Right lobe of liver (tissue), 6 donors: Measurements from ENCODE around the gene LDLRAD3. TPM values are rescaled to one million over a fixed set of nuclear protein-coding genes. Genes with fewer than 3 reads are reported as not detected.
A peak's percentile ranks its signal among the peaks of the same experiment; 100 is the strongest.
"Not testable (repeated sequence)": the region's sequence is repeated elsewhere in the genome, so short reads cannot be mapped to it uniquely, and the experiment has no call there.

Experiments used
- ATAC-seq, 4 donors: fragments of 200-7000 bp; cut with Tn5 transposase; one replicate each; pipeline ENCODE4 v1.9.1; 2020; ENCODE audit warnings: mild to moderate bottlenecking in 4 of 4, moderate library complexity in 4 of 4
- DNase-seq, 3 donors: peaks; one replicate each; pipeline ENCODE4 v3.0.0-alpha.2; 2020
- H3K27ac ChIP-seq, 3 donors: fragments of 200-600 bp; one replicate each; pipeline ENCODE4 v1.8.0; 2022
- H3K27me3 ChIP-seq, 2 donors: fragments of 200-600 bp; one replicate each; pipeline ENCODE4 v1.8.0; 2022
- H3K36me3 ChIP-seq, 4 donors: fragments of 200-600 bp; sonication (generic) in 1 of 4; one replicate each; pipeline versions ENCODE4 v1.5.1 to v1.8.0; 2017 to 2022; ENCODE audit warnings: control low read depth in 1 of 4
- H3K4me1 ChIP-seq, 4 donors: fragments of 200-600 bp; sonication (generic) in 1 of 4; one replicate each; pipeline versions ENCODE4 v1.5.1 to v1.8.0; 2017 to 2022; ENCODE audit warnings: control low read depth in 1 of 4
- H3K4me3 ChIP-seq, 3 donors: fragments of 200-600 bp; one replicate each; pipeline ENCODE4 v1.8.0; 2022
- H3K9me3 ChIP-seq, 4 donors: fragments of 200-600 bp; sonication (generic) in 1 of 4; one replicate each; pipeline versions ENCODE4 v1.5.1 to v1.8.0; 2017 to 2022; ENCODE audit warnings: control low read depth in 1 of 4
- POLR2A ChIP-seq: fragments of 450-650 bp; IDR thresholded peaks from one replicate; pipeline ENCODE4 v1.6.1; 2017; ENCODE audit warnings: antibody characterized with exemption, mild to moderate bottlenecking
- WGBS: methylation state at CpG from one replicate; pipeline ENCODE4 v1.1.6; 2018; ENCODE audit warnings: low coverage, low lambda C conversion rate; ENCODE audit not compliant: insufficient coverage; ENCODE audit errors: missing lambda C conversion rate; 5-methylcytosine and 5-hydroxymethylcytosine counted together
- intact Hi-C, 2 donors: fragments of 100-400 bp; cut with DNase I; formaldehyde crosslinking; loops; one replicate each; pipeline versions ENCODE4 v1.11.2 to v1.14.1; 2022
- total RNA-seq, 6 experiments: library from RNA; depleted of rRNA in 2 of 6; stranded (reverse); fragments of >200 nt in 2 of 6; fragmentation: NEBNext Ultra II Directional in 3 of 6; extraction: Animal tissue kit (Norgen Biotek cat#: 25700) in 3 of 6; gene quantifications; one replicate each; pipeline versions ENCODE4 v1.1.0 to v1.2.4, GENCODE V29; 2016 to 2023
- TF ChIP-seq, protein P1 (sequence below), 4 donors: fragments of 200-600 bp in 3 of 4; fragments of 450-650 bp in 1 of 4; IDR thresholded peaks; one replicate each; pipeline versions ENCODE4 v1.5.1 to v1.8.0; 2016 to 2022; ENCODE audit warnings: antibody characterized with exemption in 4 of 4, mild to moderate bottlenecking in 2 of 4
- donor health status: DM: no; HTN: yes; CAD: no.
- donor health status: DM: no; HTN: no; CAD: no.
- donor health status: DM: no; HTN: no; CAD: no.
- donor health status: DM: no; HTN: yes; CAD: no.
- donor health status: DM: no; HTN: yes; CAD: no.

The LDLRAD3 gene
- total RNA-seq, 6 experiments from 2014 or later, result 0.62 to 3.3 (median 2.7) TPM

DNA sequence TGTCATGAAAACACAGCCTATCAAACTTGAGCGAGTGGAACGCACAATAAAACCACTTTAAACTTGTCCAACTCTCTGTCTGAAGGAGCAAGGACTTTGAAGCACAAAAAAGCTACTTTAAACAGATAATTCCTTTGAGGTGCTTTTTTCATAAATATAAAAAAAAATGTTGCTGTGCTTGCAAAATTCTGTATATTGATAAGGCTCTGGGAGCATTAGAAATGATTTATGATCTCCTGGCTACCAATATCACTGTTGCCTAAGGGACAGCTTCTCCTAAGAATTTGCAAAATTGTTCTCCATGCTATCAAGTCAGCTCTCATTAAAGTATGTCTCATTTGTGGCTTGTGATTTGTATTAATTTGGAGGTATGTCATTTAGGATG lies 37.6 kb upstream of the LDLRAD3 start:
- intact Hi-C loops, result no loop called here
- ATAC-seq, result no peak
- Histone ChIP-seq H3K27ac (no peak overlapping the region), H3K4me1 (no peaks in the 10 kb centered on the region), H3K4me3 (no peak overlapping the region), H3K36me3 (no peaks in the 10 kb centered on the region), H3K9me3 (peaks cover 0 to 7% (median 0%) of the 10 kb centered on the region in 4 donors), H3K27me3 (no peaks in the 10 kb centered on the region)
- no peak for TF ChIP-seq POLR2A
- TF ChIP-seq, protein P1, sequence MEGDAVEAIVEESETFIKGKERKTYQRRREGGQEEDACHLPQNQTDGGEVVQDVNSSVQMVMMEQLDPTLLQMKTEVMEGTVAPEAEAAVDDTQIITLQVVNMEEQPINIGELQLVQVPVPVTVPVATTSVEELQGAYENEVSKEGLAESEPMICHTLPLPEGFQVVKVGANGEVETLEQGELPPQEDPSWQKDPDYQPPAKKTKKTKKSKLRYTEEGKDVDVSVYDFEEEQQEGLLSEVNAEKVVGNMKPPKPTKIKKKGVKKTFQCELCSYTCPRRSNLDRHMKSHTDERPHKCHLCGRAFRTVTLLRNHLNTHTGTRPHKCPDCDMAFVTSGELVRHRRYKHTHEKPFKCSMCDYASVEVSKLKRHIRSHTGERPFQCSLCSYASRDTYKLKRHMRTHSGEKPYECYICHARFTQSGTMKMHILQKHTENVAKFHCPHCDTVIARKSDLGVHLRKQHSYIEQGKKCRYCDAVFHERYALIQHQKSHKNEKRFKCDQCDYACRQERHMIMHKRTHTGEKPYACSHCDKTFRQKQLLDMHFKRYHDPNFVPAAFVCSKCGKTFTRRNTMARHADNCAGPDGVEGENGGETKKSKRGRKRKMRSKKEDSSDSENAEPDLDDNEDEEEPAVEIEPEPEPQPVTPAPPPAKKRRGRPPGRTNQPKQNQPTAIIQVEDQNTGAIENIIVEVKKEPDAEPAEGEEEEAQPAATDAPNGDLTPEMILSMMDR (IDR thresholded peaks at IDR 0.05), result no peak
- 79% methylated on average over 2 of the region's 2 CpGs for WGBS
- no peak for DNase-seq

DNA sequence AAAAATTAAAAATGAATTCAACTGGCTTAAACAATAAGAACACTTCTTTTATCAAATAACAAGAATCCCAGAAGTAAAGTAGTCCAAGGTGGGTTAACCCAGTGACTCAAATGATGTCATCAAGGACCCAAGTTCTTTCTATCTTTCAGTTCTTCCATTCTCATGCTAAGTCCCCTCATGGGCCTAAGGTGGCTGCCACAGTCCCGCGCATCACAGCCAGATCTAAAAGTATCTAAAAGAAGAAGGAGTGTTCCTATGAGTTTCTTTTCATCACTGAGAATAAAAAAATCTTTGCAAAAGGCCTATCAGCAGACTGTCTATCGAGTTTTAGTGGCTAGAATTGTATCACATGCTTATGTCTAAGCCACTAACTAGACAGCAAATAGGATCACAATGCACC lies 37.2 kb upstream of the LDLRAD3 start:
- intact Hi-C loops, result no loop called here
- no peak for ATAC-seq
- 57% methylated on average over 3 of the region's 3 CpGs for WGBS
- H3K27ac ChIP-seq, result no peak overlapping the region
- DNase-seq, result no peak
- H3K27me3 ChIP-seq, result no peaks in the 10 kb centered on the region
- H3K36me3 ChIP-seq, result no peaks in the 10 kb centered on the region
- H3K4me3 ChIP-seq, result no peak overlapping the region
- H3K4me1 ChIP-seq, result no peaks in the 10 kb centered on the region
- peaks cover 0 to 7% (median 0%) of the 10 kb centered on the region in 4 donors for H3K9me3 ChIP-seq
- TF ChIP-seq, protein P1 (IDR thresholded peaks at IDR 0.05), result no peak
- TF ChIP-seq POLR2A, result no peak

DNA sequence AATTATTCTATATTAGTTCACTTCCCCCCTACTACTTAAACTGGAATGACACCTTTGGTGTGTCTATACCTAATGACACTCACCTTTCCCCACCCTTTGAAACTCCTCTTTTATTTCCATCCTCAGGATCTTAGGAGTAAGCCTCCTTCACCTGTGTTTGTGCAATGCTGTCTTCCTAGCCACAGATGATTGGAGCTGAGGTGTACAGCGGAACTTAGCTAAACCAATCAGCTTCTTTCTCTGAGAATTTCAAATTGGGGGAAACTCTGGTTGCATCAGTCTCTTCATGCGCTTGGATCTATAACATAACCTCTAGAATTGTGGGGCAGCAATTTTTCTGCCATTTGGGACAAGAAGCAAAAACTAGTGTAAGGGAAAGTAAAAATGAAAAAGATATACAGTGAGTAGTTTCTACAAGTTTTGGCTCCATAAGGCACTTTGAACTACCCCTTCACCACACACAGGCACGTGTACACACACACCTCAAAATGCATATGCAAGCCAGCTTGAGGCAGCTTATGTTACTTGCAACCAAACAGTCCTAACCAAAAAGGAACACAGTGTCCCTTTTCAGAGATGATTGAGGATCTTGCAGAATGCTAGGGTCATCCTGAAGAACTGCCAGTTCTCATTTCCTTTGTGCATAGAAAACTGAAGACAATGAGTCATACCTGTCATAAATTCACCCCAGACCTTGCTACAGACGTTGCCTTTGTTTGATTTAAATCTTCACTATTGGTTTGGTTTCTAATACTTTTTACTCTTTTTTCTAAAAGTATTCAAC lies 36.0 kb upstream of the LDLRAD3 start:
- TF ChIP-seq POLR2A, result no peak
- TF ChIP-seq, protein P1 (IDR thresholded peaks at IDR 0.05), result no peak
- ATAC-seq, result peak in 3 of 4 donors; percentile 24 to 82 (median 61)
- Histone ChIP-seq H3K9me3 (peaks cover 0 to 4% (median 0%) of the 10 kb centered on the region in 4 donors), H3K4me1 (no peaks in the 10 kb centered on the region), H3K4me3 (no peak overlapping the region), H3K27me3 (no peaks in the 10 kb centered on the region), H3K36me3 (no peaks in the 10 kb centered on the region), H3K27ac (no peak overlapping the region)
- no peak for DNase-seq
- WGBS, result 35% methylated on average over 4 of the region's 4 CpGs
- intact Hi-C loops, result no loop called here

DNA sequence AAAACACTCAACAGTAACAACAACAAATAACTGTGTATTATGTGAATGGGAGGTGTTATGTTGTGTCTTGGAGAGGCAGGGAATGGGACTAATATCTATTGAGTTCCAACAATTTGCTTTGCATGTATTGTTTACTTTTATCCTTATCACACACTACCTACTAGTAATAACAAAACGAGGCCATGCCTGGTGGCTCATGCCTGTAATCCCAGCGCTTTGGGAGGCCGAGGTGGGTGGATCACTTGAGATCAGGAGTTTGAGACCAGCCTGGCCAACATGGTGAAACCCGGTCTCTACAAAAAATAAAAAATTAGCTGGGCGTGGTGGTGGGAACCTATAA lies 35.5 kb upstream of the LDLRAD3 start:
- ATAC-seq, H3K27ac ChIP-seq, H3K27me3 ChIP-seq, H3K9me3 ChIP-seq, H3K4me3 ChIP-seq, H3K4me1 ChIP-seq, intact Hi-C loops, DNase-seq, H3K36me3 ChIP-seq: not testable (repeated sequence)
- WGBS, result 69% methylated on average over 4 of the region's 5 CpGs

DNA sequence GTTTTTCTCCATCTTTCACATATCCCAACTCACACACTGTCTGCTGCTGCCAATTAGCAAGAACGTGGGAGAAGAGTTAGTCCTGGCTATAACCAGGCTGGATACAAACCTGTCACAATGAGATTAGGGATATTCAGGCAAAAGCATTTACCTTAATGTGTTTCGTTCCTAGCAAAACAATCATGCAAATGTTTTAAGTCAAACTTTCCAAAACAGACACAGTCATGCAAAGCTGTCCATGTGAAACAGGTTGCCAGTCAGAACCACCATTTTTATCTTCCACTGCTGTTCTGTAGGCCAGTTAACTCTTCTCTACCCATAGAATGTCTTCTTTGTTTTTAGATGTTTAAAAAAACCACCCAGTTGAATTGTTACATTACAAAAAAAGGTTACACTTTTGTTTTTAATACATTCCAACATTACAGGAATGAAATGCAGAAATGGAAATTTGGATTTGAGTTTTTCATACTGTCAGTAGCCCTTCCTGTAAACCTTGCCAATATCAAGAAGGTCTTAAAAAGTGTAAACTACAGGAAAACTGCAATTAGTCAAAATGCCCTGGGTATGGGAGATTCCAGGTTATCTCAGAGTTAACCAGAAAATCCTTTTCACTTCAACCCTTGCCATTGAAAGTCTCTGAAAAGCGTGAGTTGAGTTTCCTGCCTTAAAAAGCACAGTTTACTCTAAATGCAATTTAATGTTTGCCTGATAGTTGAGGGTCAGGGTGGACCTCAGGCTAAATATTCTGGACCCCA lies 34.2 kb upstream of the LDLRAD3 start:
- Histone ChIP-seq H3K27me3 (no peaks in the 10 kb centered on the region), H3K27ac (no peak overlapping the region), H3K4me3 (no peak overlapping the region), H3K4me1 (no peaks in the 10 kb centered on the region), H3K9me3 (no peaks in the 10 kb centered on the region), H3K36me3 (no peaks in the 10 kb centered on the region)
- ATAC-seq (peak in 2 of 4 donors; percentile 26 to 28), DNase-seq (no peak)
- WGBS, result 53% methylated on average over 3 of the region's 3 CpGs
- TF ChIP-seq, protein P1 (IDR thresholded peaks at IDR 0.05), result no peak
- no peak for TF ChIP-seq POLR2A
- intact Hi-C loops, result no loop called here
